SK-N-SH (cell line): ENCODE data around the gene YWHAH. TPM values are rescaled to one million over a fixed set of nuclear protein-coding genes. Genes with fewer than 3 reads are reported as not detected.

ENCODE experiments used
- CTCF ChIA-PET: fragments of 300-600, 350-600 bp; formaldehyde crosslinking; extraction: SDS; loops from one replicate; lab custom pipeline; 2021; lab: Yijun Ruan, JAX
- POLR2A ChIA-PET: fragments of 350-600 bp; sonication (Branson Sonifier 250); formaldehyde crosslinking; extraction: SDS; loops from one replicate; lab custom pipeline; 2020; ENCODE audit warnings: antibody characterized with exemption, inconsistent platforms; lab: Yijun Ruan, JAX
- DNase-seq: peaks from one replicate; pipeline ENCODE4 v3.0.0; 2012
- H2AFZ ChIP-seq: fragments of 200-600 bp; sonication (generic); 2 replicates; pipeline ENCODE4 v1.8.1; 2016; ENCODE audit warnings: antibody characterized with exemption, mild to moderate bottlenecking, low read depth
- H3F3A ChIP-seq: fragments of 200-600 bp; sonication (generic); replicated peaks from 2 replicates; pipeline ENCODE3; 2016; ENCODE audit warnings: antibody characterized with exemption, mild to moderate bottlenecking; ENCODE audit not compliant: insufficient read depth
- H3K27ac ChIP-seq, 2 experiments: fragments of 200-500 bp in 1 of 2; fragments of 200-600 bp in 1 of 2; sonication (Bioruptor generic) in 1 of 2; sonication (generic), shearing (Covaris generic) in 1 of 2; 2 replicates each; pipeline versions ENCODE4 v1.5.1 to v1.6.1; 2014 to 2016; ENCODE audit warnings: low read depth in 2 of 2, inconsistent platforms in 1 of 2, low read length in 1 of 2, mild to moderate bottlenecking in 1 of 2, mixed read lengths in 1 of 2
- H3K27me3 ChIP-seq: fragments of 200-600 bp; sonication (generic), shearing (Covaris generic); 2 replicates; pipeline ENCODE4 v1.6.1; 2016; ENCODE audit warnings: mixed run types; ENCODE audit not compliant: insufficient read depth
- H3K36me3 ChIP-seq, 2 experiments: fragments of 200-500 bp in 1 of 2; fragments of 200-600 bp in 1 of 2; sonication (Bioruptor generic) in 1 of 2; sonication (generic) in 1 of 2; replicated peaks in 1 of 2; 2 replicates each; pipeline versions ENCODE3 to v1.5.1; 2014 to 2016; ENCODE audit warnings: low read length in 1 of 2, mild to moderate bottlenecking in 1 of 2; ENCODE audit not compliant: insufficient read depth in 2 of 2, control insufficient read depth in 1 of 2
- H3K4me1 ChIP-seq, 2 experiments: fragments of 200-500 bp in 1 of 2; fragments of 200-600 bp in 1 of 2; sonication (Bioruptor generic) in 1 of 2; sonication (generic), shearing (Covaris generic) in 1 of 2; 2 replicates each; pipeline versions ENCODE4 v1.5.1 to v1.6.1; 2014 to 2016; ENCODE audit warnings: low read depth in 1 of 2, low read length in 1 of 2, mixed run types in 1 of 2; ENCODE audit not compliant: insufficient read depth in 2 of 2, control insufficient read depth in 1 of 2
- H3K4me2 ChIP-seq: fragments of 200-600 bp; sonication (generic), shearing (Covaris generic); 2 replicates; pipeline ENCODE4 v1.6.1; 2017; ENCODE audit warnings: mixed run types
- H3K4me3 ChIP-seq, 2 experiments: fragments of 200-500 bp in 1 of 2; fragments of 200-600 bp in 1 of 2; sonication (Bioruptor generic) in 1 of 2; sonication (generic), shearing (Covaris generic) in 1 of 2; 2 replicates each; pipeline versions ENCODE4 v1.5.1 to v1.8.1; 2014 to 2016; ENCODE audit warnings: low read depth in 2 of 2, inconsistent platforms in 1 of 2, low read length in 1 of 2, mild to moderate bottlenecking in 1 of 2, mixed read lengths in 1 of 2, moderate library complexity in 1 of 2
- H3K79me2 ChIP-seq: fragments of 200-600 bp; sonication (generic); 2 replicates; pipeline ENCODE4 v1.8.1; 2017; ENCODE audit warnings: mild to moderate bottlenecking; ENCODE audit not compliant: insufficient read depth
- H3K9ac ChIP-seq: fragments of 200-600 bp; sonication (generic); 2 replicates; pipeline ENCODE4 v1.6.1; 2017; ENCODE audit warnings: mixed run types
- H3K9me2 ChIP-seq: fragments of 200-600 bp; sonication (generic); 2 replicates; pipeline ENCODE4 v1.6.1; 2017; ENCODE audit warnings: mixed run types
- H3K9me3 ChIP-seq: fragments of 200-600 bp; sonication (generic); 2 replicates; pipeline ENCODE4 v1.6.1; 2017; ENCODE audit warnings: mixed run types, mild to moderate bottlenecking, moderate library complexity
- H4K20me1 ChIP-seq: fragments of 200-600 bp; sonication (generic); 2 replicates; pipeline ENCODE4 v1.6.1; 2017; ENCODE audit warnings: mild to moderate bottlenecking, mixed run types; ENCODE audit not compliant: insufficient read depth
- CHD2 ChIP-seq: fragments of 150-350 bp; IDR thresholded peaks from 2 replicates; pipeline ENCODE4 v1.6.1; 2018; ENCODE audit warnings: low read length; ENCODE audit not compliant: partially characterized antibody
- ELF1 ChIP-seq: IDR thresholded peaks from 2 replicates; pipeline ENCODE4 v1.4.0; 2012
- EP300 ChIP-seq, 2 experiments: IDR thresholded peaks; 2 replicates each; pipeline versions ENCODE4 v1.4.0 to v1.6.1; 2012; ENCODE audit warnings: borderline replicate concordance in 1 of 2, low read depth in 1 of 2, low read length in 1 of 2
- GATA2 ChIP-seq: sonication (generic); formaldehyde crosslinking; IDR thresholded peaks from 2 replicates; pipeline ENCODE4 v1.5.0; 2020; ENCODE audit warnings: mild to moderate bottlenecking, missing genetic modification reagents
- IRF3 ChIP-seq: fragments of 150-350 bp; IDR thresholded peaks from 2 replicates; pipeline ENCODE4 v1.6.1; 2016; ENCODE audit warnings: mild to moderate bottlenecking, low read depth, low read length
- MXI1 ChIP-seq: IDR thresholded peaks from 2 replicates; pipeline ENCODE4 v1.6.1; 2012; ENCODE audit warnings: mild to moderate bottlenecking, low read depth, low read length, improper control_type of control experiment
- RAD21 ChIP-seq: IDR thresholded peaks from 2 replicates; pipeline ENCODE4 v1.6.1; 2012; ENCODE audit warnings: mild to moderate bottlenecking, low read length
- RCOR1 ChIP-seq: fragments of 150-350 bp; IDR thresholded peaks from 2 replicates; pipeline ENCODE4 v1.6.1; 2017; ENCODE audit warnings: antibody characterized with exemption, low read length
- REST ChIP-seq: IDR thresholded peaks from 2 replicates; pipeline ENCODE4 v1.6.1; 2012; ENCODE audit warnings: mild to moderate bottlenecking, low read depth, low read length, moderate library complexity
- TAF1 ChIP-seq: IDR thresholded peaks from 2 replicates; pipeline ENCODE4 v1.6.1; 2012; ENCODE audit warnings: low read depth, mild to moderate bottlenecking, low read length, moderate library complexity, borderline replicate concordance
- TCF12 ChIP-seq: IDR thresholded peaks from 2 replicates; pipeline ENCODE4 v1.4.0; 2012
- TEAD4 ChIP-seq: IDR thresholded peaks from 2 replicates; pipeline ENCODE4 v1.4.0; 2012; ENCODE audit warnings: mild to moderate bottlenecking, borderline replicate concordance; ENCODE audit not compliant: insufficient read depth
- ZBTB33 ChIP-seq: IDR thresholded peaks from 2 replicates; pipeline ENCODE4 v1.4.0; 2012; ENCODE audit warnings: low read depth, borderline replicate concordance
- WGBS: methylation state at CpG from one replicate; pipeline ENCODE4 v1.1.6; 2017; ENCODE audit warnings: low lambda C conversion rate; 5-methylcytosine and 5-hydroxymethylcytosine counted together
- polyA plus RNA-seq, 3 experiments: library from polyadenylated mRNA; depleted of rRNA; stranded (reverse); fragments of >200 nt; gene quantifications; 2 replicates each; pipeline ENCODE4 v1.2.3, GENCODE V29; 2012
- TF ChIP-seq, protein P1 (sequence below): fragments of 150-350 bp; IDR thresholded peaks from 2 replicates; pipeline ENCODE4 v1.6.1; 2017; ENCODE audit warnings: antibody characterized with exemption, low read length, low read depth, borderline replicate concordance

Gene YWHAH
- polyA plus RNA-seq, 1 of the 3 experiments (the other 2 are of a cell fraction), result 102 TPM

- WGBS, result 91% methylated on average over 3 of the region's 3 CpGs
- H2AFZ ChIP-seq, result no peak overlapping the region
- H4K20me1 ChIP-seq, result peaks cover 97% of the 10 kb centered on the region
- no peak overlapping the region for H3K4me3 ChIP-seq
- TF ChIP-seq, protein P1, sequence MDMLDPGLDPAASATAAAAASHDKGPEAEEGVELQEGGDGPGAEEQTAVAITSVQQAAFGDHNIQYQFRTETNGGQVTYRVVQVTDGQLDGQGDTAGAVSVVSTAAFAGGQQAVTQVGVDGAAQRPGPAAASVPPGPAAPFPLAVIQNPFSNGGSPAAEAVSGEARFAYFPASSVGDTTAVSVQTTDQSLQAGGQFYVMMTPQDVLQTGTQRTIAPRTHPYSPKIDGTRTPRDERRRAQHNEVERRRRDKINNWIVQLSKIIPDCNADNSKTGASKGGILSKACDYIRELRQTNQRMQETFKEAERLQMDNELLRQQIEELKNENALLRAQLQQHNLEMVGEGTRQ, result no peak
- TF ChIP-seq ELF1 (no peak), ZBTB33 (no peak), CHD2 (no peak), IRF3 (no peak), RCOR1 (no peak), MXI1 (no peak), TCF12 (no peak), GATA2 (CRISPR knock-in tag) (no peak), RAD21 (no peak), EP300 (IDR thresholded peaks at IDR 0.05; ENCODE audit: borderline replicate concordance in 1 of 2, low read depth in 1 of 2, low read length in 1 of 2) (no peak), REST (no peak), TEAD4 (no peak), TAF1 (no peak)
- no peaks in the 10 kb centered on the region for H3K9me2 ChIP-seq
- no peaks in the 10 kb centered on the region for H3K9me3 ChIP-seq
- peak overlapping the region; percentile 9; the same call in 1 of the 2 replicates for H3K4me2 ChIP-seq
- H3K27me3 ChIP-seq, result no peaks in the 10 kb centered on the region
- DNase-seq, result no peak
- ChIA-PET CTCF (interaction anchor here (0.6 to 2.0 kb wide), 5 partner anchors 17 to 306 kb away, joined by 3 to 11 read pairs (median 3); partner anchors contain the start of gene PISD), POLR2A (no interaction called here)
- H3K79me2 ChIP-seq, result peaks cover 99% of the 10 kb centered on the region
- H3K27ac ChIP-seq, result peak overlapping the region in 1 of 2 experiments; percentile 77; a peak in 2 of 4 replicates
- peaks cover 24% of the 10 kb centered on the region for H3F3A ChIP-seq
- peaks cover 50 to 68% of the 10 kb centered on the region in 2 experiments for H3K36me3 ChIP-seq
- H3K4me1 ChIP-seq, result peaks cover 11 to 33% of the 10 kb centered on the region in 2 experiments; a peak in 3 of 4 replicates
- no peak overlapping the region for H3K9ac ChIP-seq
These were observed 8.9 kb downstream of the YWHAH start for GRCh38 chr22:31953261-31953660.
